Transverse colon (tissue), 4 donors: ENCODE measurements around the gene KYNU. TPM values are rescaled to one million over a fixed set of nuclear protein-coding genes. Genes with fewer than 3 reads are reported as not detected.
"Not testable (repeated sequence)": the region's sequence is repeated elsewhere in the genome, so short reads cannot be mapped to it uniquely, and the experiment has no call there.

ENCODE experiments used
- DNase-seq: peaks from one replicate; pipeline ENCODE4 v3.0.0-alpha.2; 2019
- H3K27ac ChIP-seq, 4 donors: fragments of 200-600 bp; sonication (generic); 2 replicates each; pipeline ENCODE4 v1.5.1; 2016 to 2018; ENCODE audit warnings: inconsistent platforms in 4 of 4
- H3K27me3 ChIP-seq: fragments of 200-600 bp; sonication (generic); 2 replicates; pipeline ENCODE4 v1.5.1; 2017; ENCODE audit warnings: inconsistent platforms
- H3K36me3 ChIP-seq, 4 donors: fragments of 200-600 bp; sonication (generic); 2 replicates each; pipeline ENCODE4 v1.5.1; 2017 to 2019; ENCODE audit warnings: inconsistent platforms in 4 of 4
- H3K4me1 ChIP-seq, 4 donors: fragments of 200-600 bp; sonication (generic); 2 replicates each; pipeline ENCODE4 v1.5.1; 2017 to 2020; ENCODE audit warnings: inconsistent platforms in 4 of 4
- H3K4me3 ChIP-seq, 4 donors: fragments of 200-600 bp; sonication (generic); 1 replicate in 1 of 4; 2 replicates in 3 of 4; pipeline versions ENCODE4 v1.5.1 to v1.6.1; 2017 to 2019; ENCODE audit warnings: inconsistent platforms in 4 of 4
- H3K9me3 ChIP-seq, 2 donors: fragments of 200-600 bp; sonication (generic); 2 replicates each; pipeline ENCODE4 v1.5.1; 2017 to 2019; ENCODE audit warnings: inconsistent platforms in 2 of 2
- EP300 ChIP-seq: sonication (generic); formaldehyde crosslinking; IDR thresholded peaks from one replicate; pipeline ENCODE4 v1.6.1; 2017; ENCODE audit warnings: antibody characterized with exemption, low read depth
- POLR2A ChIP-seq: fragments of 450-650 bp; IDR thresholded peaks from one replicate; pipeline ENCODE4 v1.6.1; 2016; ENCODE audit warnings: antibody characterized with exemption, mild to moderate bottlenecking, moderate library complexity
- POLR2AphosphoS5 ChIP-seq, 3 donors: sonication (generic); formaldehyde crosslinking; IDR thresholded peaks; one replicate each; pipeline ENCODE4 v1.6.1; 2016; ENCODE audit warnings: antibody characterized with exemption in 3 of 3
- WGBS, 2 donors: methylation state at CpG; one replicate each; pipeline ENCODE4 v1.1.5; 2018; ENCODE audit warnings: low coverage in 1 of 2; 5-methylcytosine and 5-hydroxymethylcytosine counted together
- in situ Hi-C, 4 donors: fragments of 200-750 bp; cut with MboI; loops; one replicate each; pipeline versions ENCODE4 v1.15.0 to v1.15.1; 2017; ENCODE audit warnings: low sequenced_read_pairs in 3 of 4, low pct_ligation_motif_present in 1 of 4, low pct_unique_long_range_greater_than_20kb in 1 of 4
- intact Hi-C: fragments of 100-400 bp; cut with DNase I; formaldehyde crosslinking; loops from one replicate; pipeline ENCODE4 v1.15.1; 2023; ENCODE audit warnings: low total_unique reads
- total RNA-seq, 4 donors: library from RNA; depleted of rRNA; stranded (reverse); fragments of >200 nt; gene quantifications; one replicate each; pipeline ENCODE4 v1.1.0, GENCODE V29; 2016
- TF ChIP-seq, protein P1 (sequence below), 5 experiments: fragments of 200-600 bp in 3 of 5; fragments of 450-650 bp in 2 of 5; sonication (generic) in 3 of 5; IDR thresholded peaks; 1 replicate in 2 of 5; 2 replicates in 3 of 5; pipeline ENCODE4 v1.5.1; 2016 to 2017; ENCODE audit warnings: antibody characterized with exemption in 5 of 5, inconsistent platforms in 3 of 5, mild to moderate bottlenecking in 2 of 5, moderate library complexity in 1 of 5

KYNU gene
- total RNA-seq, 4 donors from 2014 or later, result 1.2 to 4.6 TPM; not detected in 2

DNA sequence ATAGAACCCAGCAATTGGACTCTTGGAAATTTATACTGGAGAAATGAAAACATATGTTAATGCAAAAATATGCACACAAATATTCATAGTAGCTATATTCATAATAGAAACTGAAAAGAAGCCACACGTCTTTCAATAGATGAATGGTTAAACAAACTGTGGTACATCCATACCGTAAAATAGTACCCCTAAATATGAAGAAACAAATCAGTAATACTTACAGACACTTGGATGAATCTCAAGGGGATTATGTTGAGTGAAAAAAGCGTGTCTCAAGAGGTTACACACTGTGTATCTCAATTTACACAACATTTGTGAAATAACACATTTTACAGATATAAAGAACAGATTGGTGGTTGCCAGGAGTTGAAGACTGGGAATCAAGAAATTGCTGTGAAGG is 190.6 kb downstream of the KYNU start:
- Histone ChIP-seq H3K27ac (no peak overlapping the region), H3K9me3 (peaks cover 0 to 5% of the 10 kb centered on the region in 2 donors), H3K36me3 (no peaks in the 10 kb centered on the region), H3K4me3 (no peak overlapping the region), H3K4me1 (no peaks in the 10 kb centered on the region), H3K27me3 (no peaks in the 10 kb centered on the region)
- no peak for DNase-seq
- intact Hi-C loops (no loop called here), in situ Hi-C loops (no loop called here)
- TF ChIP-seq POLR2AphosphoS5 (IDR thresholded peaks at IDR 0.05) (no peak), EP300 (no peak), POLR2A (no peak)
- TF ChIP-seq, protein P1, sequence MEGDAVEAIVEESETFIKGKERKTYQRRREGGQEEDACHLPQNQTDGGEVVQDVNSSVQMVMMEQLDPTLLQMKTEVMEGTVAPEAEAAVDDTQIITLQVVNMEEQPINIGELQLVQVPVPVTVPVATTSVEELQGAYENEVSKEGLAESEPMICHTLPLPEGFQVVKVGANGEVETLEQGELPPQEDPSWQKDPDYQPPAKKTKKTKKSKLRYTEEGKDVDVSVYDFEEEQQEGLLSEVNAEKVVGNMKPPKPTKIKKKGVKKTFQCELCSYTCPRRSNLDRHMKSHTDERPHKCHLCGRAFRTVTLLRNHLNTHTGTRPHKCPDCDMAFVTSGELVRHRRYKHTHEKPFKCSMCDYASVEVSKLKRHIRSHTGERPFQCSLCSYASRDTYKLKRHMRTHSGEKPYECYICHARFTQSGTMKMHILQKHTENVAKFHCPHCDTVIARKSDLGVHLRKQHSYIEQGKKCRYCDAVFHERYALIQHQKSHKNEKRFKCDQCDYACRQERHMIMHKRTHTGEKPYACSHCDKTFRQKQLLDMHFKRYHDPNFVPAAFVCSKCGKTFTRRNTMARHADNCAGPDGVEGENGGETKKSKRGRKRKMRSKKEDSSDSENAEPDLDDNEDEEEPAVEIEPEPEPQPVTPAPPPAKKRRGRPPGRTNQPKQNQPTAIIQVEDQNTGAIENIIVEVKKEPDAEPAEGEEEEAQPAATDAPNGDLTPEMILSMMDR (IDR thresholded peaks at IDR 0.05), result no peak
- WGBS, 2 donors, result 60 to 64% methylated on average over 3 of the region's 3 CpGs

DNA sequence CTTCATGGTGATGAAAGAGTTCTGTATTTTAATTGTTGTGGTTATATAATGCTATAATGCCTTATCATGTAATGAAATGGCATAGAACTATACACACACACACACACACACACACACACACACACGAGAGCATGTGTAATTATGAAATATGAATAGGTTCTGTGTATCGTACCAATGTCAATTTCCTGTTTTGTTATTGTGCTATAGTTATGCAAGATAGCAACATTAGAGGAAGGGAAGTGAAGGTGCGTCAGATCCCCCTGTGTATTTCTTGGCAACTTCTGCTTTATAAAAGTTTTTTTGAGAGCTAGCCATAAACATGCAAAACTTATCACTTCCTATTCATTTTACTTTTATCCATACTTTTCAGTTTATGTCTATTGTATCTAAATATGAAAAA is 191.0 kb downstream of the KYNU start:
- no peak overlapping the region for H3K4me3 ChIP-seq
- H3K4me1 ChIP-seq, result no peaks in the 10 kb centered on the region
- intact Hi-C loops, result no loop called here
- in situ Hi-C loops, result no loop called here
- no peaks in the 10 kb centered on the region for H3K27me3 ChIP-seq
- 28 to 45% methylated on average over 3 of the region's 3 CpGs for WGBS, 2 donors
- H3K36me3 ChIP-seq, result no peaks in the 10 kb centered on the region
- H3K9me3 ChIP-seq, result peaks cover 0 to 5% of the 10 kb centered on the region in 2 donors
- TF ChIP-seq POLR2AphosphoS5 (IDR thresholded peaks at IDR 0.05) (no peak), POLR2A (no peak), EP300 (no peak)
- TF ChIP-seq, protein P1 (IDR thresholded peaks at IDR 0.05), result no peak
- no peak for DNase-seq
- no peak overlapping the region for H3K27ac ChIP-seq

- no peak overlapping the region for H3K4me3 ChIP-seq
- H3K27me3 ChIP-seq, result no peaks in the 10 kb centered on the region
- no peak overlapping the region for H3K27ac ChIP-seq
- TF ChIP-seq POLR2AphosphoS5 (IDR thresholded peaks at IDR 0.05) (no peak), POLR2A (no peak), EP300 (no peak)
- TF ChIP-seq, protein P1 (IDR thresholded peaks at IDR 0.05), result no peak
- intact Hi-C loops, result no loop called here
- DNase-seq, result no peak
- in situ Hi-C loops, result no loop called here
- H3K4me1 ChIP-seq, result no peaks in the 10 kb centered on the region
- WGBS, 2 donors, result 60 to 71% methylated on average over 1 of the region's 1 CpG
- no peaks in the 10 kb centered on the region for H3K9me3 ChIP-seq
- H3K36me3 ChIP-seq, result no peaks in the 10 kb centered on the region
Observed at GRCh38 chr2:143070704-143071103, 193.2 kb downstream of the KYNU start.

- in situ Hi-C loops, result no loop called here
- H3K9me3 ChIP-seq, result no peaks in the 10 kb centered on the region
Observed at GRCh38 chr2:143071185-143071876, 193.9 kb downstream of the KYNU start.

DNA sequence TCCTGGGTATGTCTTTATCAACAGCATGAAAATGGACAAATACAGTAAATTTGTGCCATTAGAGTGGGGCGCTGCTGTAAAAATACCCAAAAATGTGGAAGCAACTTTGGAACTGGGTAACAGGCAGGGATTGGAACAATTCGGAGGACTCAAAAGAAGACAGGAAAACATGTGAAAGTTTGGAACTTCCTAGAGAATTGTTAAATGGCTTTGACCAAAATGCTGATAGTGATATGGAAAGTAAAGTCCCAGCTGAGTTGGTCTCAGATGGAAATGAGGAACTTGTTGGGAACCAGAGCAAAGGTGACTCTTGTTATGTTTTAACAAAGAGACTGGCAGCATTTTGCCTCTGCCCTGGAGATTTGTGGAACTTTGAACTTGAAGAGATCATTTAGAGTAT is 197.4 kb downstream of the KYNU start:
- intact Hi-C loops, H3K4me1 ChIP-seq, H3K36me3 ChIP-seq, DNase-seq, H3K4me3 ChIP-seq, in situ Hi-C loops, H3K9me3 ChIP-seq, H3K27me3 ChIP-seq, H3K27ac ChIP-seq: not testable (repeated sequence)
- WGBS, 2 donors, result 89% methylated on average over 2 of the region's 2 CpGs

More at GRCh38 chr2:143071185-143071876, 193.9 kb downstream of the KYNU start:
- intact Hi-C loops, result no loop called here
- 39 to 71% methylated on average over 3 to 4 of the region's 4 CpGs for WGBS, 2 donors
- TF ChIP-seq POLR2A (no peak), EP300 (no peak), POLR2AphosphoS5 (IDR thresholded peaks at IDR 0.05) (no peak)
- TF ChIP-seq, protein P1 (IDR thresholded peaks at IDR 0.05), result no peak
- DNase-seq, result no peak
- H3K27me3 ChIP-seq, result no peaks in the 10 kb centered on the region
- H3K36me3 ChIP-seq, result no peaks in the 10 kb centered on the region
- H3K27ac ChIP-seq, result no peak overlapping the region
- no peak overlapping the region for H3K4me3 ChIP-seq
- no peaks in the 10 kb centered on the region for H3K4me1 ChIP-seq
